Femur (tissue), 1 donor: ENCODE results near the gene IGFBP4.

Source experiments
- DNase-seq: peaks from one replicate; pipeline ENCODE4 v3.0.0-alpha.2; 2017

Gene IGFBP4

GRCh38 chr17:40457369-40457768 is 14.1 kb downstream of the IGFBP4 start:
- DNase-seq = no peak

GRCh38 chr17:40457964-40458791 is 14.9 kb downstream of the IGFBP4 start:
- no peak for DNase-seq

- no peak for DNase-seq
Observed at GRCh38 chr17:40458851-40459482, 15.7 kb downstream of the IGFBP4 start.

- peak; percentile 69 for DNase-seq
Observed at GRCh38 chr17:40459636-40460603, 16.7 kb downstream of the IGFBP4 start.

GRCh38 chr17:40460604-40460967 is 17.3 kb downstream of the IGFBP4 start:
- no peak for DNase-seq

- no peak for DNase-seq
Observed at GRCh38 chr17:40460968-40461731, 17.9 kb downstream of the IGFBP4 start.

GRCh38 chr17:40461732-40462342 is 18.6 kb downstream of the IGFBP4 start:
- no peak for DNase-seq

- DNase-seq = no peak
Observed at GRCh38 chr17:40462343-40463121, 19.3 kb downstream of the IGFBP4 start.

- DNase-seq = no peak
Observed at GRCh38 chr17:40463122-40463550, 19.9 kb downstream of the IGFBP4 start.

GRCh38 chr17:40464392-40464855 is 21.2 kb downstream of the IGFBP4 start:
- no peak for DNase-seq

GRCh38 chr17:40466298-40466971 is 23.2 kb downstream of the IGFBP4 start:
- no peak for DNase-seq

GRCh38 chr17:40467281-40467867 is 24.1 kb downstream of the IGFBP4 start:
- DNase-seq = no peak

GRCh38 chr17:40468560-40468959 is 25.3 kb downstream of the IGFBP4 start:
- DNase-seq = no peak

- no peak for DNase-seq
Observed at GRCh38 chr17:40469805-40470675, 26.8 kb downstream of the IGFBP4 start.

GRCh38 chr17:40470932-40471828 is 27.9 kb downstream of the IGFBP4 start:
- DNase-seq = no peak

- DNase-seq = no peak
Observed at GRCh38 chr17:40471846-40472732, 28.8 kb downstream of the IGFBP4 start.
